Keratinocyte (primary cell): ENCODE measurements around the gene CNR2.

Source experiments
- EZH2 ChIP-seq: IDR thresholded peaks from one replicate; pipeline ENCODE4 v1.6.1; 2012; ENCODE audit warnings: inconsistent platforms, mild to moderate bottlenecking, low read length, moderate library complexity
- TF ChIP-seq, protein P1 (sequence below), 3 experiments: IDR thresholded peaks in 1 of 3; conservative IDR thresholded peaks in 1 of 3; optimal IDR thresholded peaks in 1 of 3; 2 replicates in 2 of 3; 3 replicates in 1 of 3; pipeline versions ENCODE3 to v1.5.1; 2011; ENCODE audit warnings: low read length in 3 of 3, mild to moderate bottlenecking in 3 of 3, moderate library complexity in 2 of 3, control low read depth in 1 of 3, inconsistent platforms in 1 of 3; ENCODE audit not compliant: insufficient read depth in 2 of 3; ENCODE audit errors: extremely low read depth in 1 of 3

DNA sequence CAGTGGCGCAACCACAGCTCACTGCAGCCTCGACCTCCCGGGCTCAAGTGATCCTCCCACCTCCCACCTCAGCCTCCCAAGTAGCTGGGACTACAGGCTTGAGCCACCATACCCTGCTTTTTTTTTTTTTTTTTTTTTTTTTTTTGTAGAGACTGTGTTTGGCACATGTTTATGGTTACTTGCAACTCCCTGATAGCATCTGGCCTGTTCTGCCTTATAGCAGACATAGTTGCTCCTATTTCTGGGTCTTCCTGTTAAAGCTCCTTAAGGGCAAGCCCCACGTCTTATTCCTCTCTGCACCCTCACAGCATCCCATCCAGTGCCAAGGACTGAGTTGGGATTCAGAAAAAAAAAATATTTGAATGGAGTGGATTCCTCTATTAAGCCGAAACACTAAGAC lies 17.1 kb upstream of the CNR2 start:
- TF ChIP-seq, protein P1, sequence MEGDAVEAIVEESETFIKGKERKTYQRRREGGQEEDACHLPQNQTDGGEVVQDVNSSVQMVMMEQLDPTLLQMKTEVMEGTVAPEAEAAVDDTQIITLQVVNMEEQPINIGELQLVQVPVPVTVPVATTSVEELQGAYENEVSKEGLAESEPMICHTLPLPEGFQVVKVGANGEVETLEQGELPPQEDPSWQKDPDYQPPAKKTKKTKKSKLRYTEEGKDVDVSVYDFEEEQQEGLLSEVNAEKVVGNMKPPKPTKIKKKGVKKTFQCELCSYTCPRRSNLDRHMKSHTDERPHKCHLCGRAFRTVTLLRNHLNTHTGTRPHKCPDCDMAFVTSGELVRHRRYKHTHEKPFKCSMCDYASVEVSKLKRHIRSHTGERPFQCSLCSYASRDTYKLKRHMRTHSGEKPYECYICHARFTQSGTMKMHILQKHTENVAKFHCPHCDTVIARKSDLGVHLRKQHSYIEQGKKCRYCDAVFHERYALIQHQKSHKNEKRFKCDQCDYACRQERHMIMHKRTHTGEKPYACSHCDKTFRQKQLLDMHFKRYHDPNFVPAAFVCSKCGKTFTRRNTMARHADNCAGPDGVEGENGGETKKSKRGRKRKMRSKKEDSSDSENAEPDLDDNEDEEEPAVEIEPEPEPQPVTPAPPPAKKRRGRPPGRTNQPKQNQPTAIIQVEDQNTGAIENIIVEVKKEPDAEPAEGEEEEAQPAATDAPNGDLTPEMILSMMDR (optimal IDR thresholded peaks at IDR 0.05 in 1 of 3, IDR thresholded peaks at IDR 0.05 in 1 of 3, conservative IDR thresholded peaks at IDR 0.05 in 1 of 3; ENCODE audit: extremely low read depth in 1 of 3, insufficient read depth in 2 of 3, low read length in 3 of 3): no peak
- no peak for TF ChIP-seq EZH2
